MCF 10A (cell line): ENCODE results near the gene EFCC1. TPM values are rescaled to one million over a fixed set of nuclear protein-coding genes. Genes with fewer than 3 reads are reported as not detected.

ENCODE experiments used
- BruUV-seq: library from RNA; stranded (reverse); fragments of 400-500 nt; replicated peaks from 2 replicates; lab custom pipeline; 2021; lab: Mats Ljungman, UMichigan
- CTCF ChIA-PET: fragments of 300-600 bp; sonication (Branson Sonifier 250); formaldehyde crosslinking; extraction: SDS; loops from one replicate; lab custom pipeline; 2021; ENCODE audit warnings: antibody characterized with exemption, inconsistent platforms; lab: Yijun Ruan, JAX
- POLR2A ChIA-PET: fragments of 300-600, 350-650 bp; sonication (Branson Sonifier 250); formaldehyde crosslinking; extraction: SDS; loops from one replicate; lab custom pipeline; 2020; ENCODE audit warnings: antibody characterized with exemption, inconsistent platforms; lab: Yijun Ruan, JAX
- DNase-seq: peaks from one replicate; pipeline ENCODE4 v3.0.0-alpha.2; 2018; ENCODE audit not compliant: unreplicated experiment
- H3K27ac Mint-ChIP-seq: one replicate; pipeline ENCODE4 v1.8.0; 2022; ENCODE audit warnings: mild to moderate bottlenecking, low read depth, mixed read lengths; ENCODE audit not compliant: unreplicated experiment
- H3K27me3 Mint-ChIP-seq: one replicate; pipeline ENCODE4 v1.8.0; 2022; ENCODE audit warnings: mixed read lengths; ENCODE audit not compliant: insufficient read depth, unreplicated experiment
- H3K36me3 Mint-ChIP-seq: one replicate; pipeline ENCODE4 v1.8.0; 2022; ENCODE audit warnings: mild to moderate bottlenecking, moderate library complexity, mixed read lengths; ENCODE audit not compliant: insufficient read depth, unreplicated experiment
- H3K4me1 Mint-ChIP-seq: one replicate; pipeline ENCODE4 v1.8.0; 2022; ENCODE audit warnings: mixed read lengths; ENCODE audit not compliant: insufficient read depth, unreplicated experiment
- H3K4me3 Mint-ChIP-seq: one replicate; pipeline ENCODE4 v1.8.0; 2022; ENCODE audit warnings: mild to moderate bottlenecking, moderate library complexity, mixed read lengths; ENCODE audit not compliant: unreplicated experiment
- H3K9me3 Mint-ChIP-seq: one replicate; pipeline ENCODE4 v1.8.0; 2022; ENCODE audit warnings: mixed read lengths; ENCODE audit not compliant: unreplicated experiment
- CTCF ChIP-seq: fragments of 200-600 bp; IDR thresholded peaks from one replicate; pipeline ENCODE4 v1.8.0; 2022; ENCODE audit warnings: antibody characterized with exemption, mild to moderate bottlenecking; ENCODE audit not compliant: unreplicated experiment
- intact Hi-C: fragments of 100-400 bp; cut with micrococcal nuclease; formaldehyde crosslinking; loops from 2 replicates; pipeline ENCODE4 v1.14.1; 2022
- total RNA-seq: library from RNA; stranded (reverse); gene quantifications from 2 replicates; pipeline ENCODE4 v1.2.3, GENCODE V29; 2022

EFCC1 gene
- total RNA-seq, 1 experiment from 2014 or later = not detected

DNA sequence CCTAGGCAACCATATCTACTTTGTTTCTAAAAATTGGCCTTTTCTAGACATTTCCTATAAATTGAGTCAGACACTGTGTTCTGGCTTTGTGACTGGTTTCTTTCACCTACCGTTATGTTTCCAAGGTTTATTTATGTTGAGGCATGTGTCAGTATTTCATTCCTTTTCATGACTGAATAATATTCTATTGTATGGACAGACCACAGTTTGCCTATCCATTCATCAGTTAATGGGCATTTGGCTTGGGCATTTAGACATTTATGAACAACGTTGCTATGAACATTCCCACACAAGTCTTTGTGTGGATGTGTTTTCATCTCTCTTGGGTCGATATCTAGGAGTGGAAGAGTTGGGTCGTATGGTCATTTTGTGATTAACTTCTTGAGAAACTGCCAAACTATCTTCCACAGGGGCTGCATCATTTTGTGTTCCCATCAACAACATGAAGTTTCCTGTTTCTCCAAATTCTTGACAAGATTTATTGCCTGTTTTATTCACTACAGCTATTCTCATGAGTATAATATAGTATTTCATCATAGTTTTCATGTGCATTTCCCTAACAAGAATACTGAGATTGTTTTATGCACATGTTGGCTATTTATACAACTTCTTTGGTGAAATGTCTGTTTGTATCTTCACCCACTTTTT, 3.5 kb upstream of the EFCC1 start:
- no peaks in the 10 kb centered on the region for H3K4me1 Mint-ChIP-seq
- no peak overlapping the region for H3K27ac Mint-ChIP-seq
- ChIA-PET POLR2A (no interaction called here), CTCF (interaction anchor here (1.1 to 2.0 kb wide), 3 partner anchors 10 to 27 kb away, joined by 3 to 11 read pairs (median 5); no protein-coding TSS in a partner anchor)
- no peaks in the 10 kb centered on the region for H3K36me3 Mint-ChIP-seq
- no TSS peak for BruUV-seq
- no peaks in the 10 kb centered on the region for H3K9me3 Mint-ChIP-seq
- intact Hi-C loops = no loop called here
- TF ChIP-seq CTCF = no peak
- no peak for DNase-seq
- H3K27me3 Mint-ChIP-seq = peaks cover 30% of the 10 kb centered on the region
- no peak overlapping the region for H3K4me3 Mint-ChIP-seq

DNA sequence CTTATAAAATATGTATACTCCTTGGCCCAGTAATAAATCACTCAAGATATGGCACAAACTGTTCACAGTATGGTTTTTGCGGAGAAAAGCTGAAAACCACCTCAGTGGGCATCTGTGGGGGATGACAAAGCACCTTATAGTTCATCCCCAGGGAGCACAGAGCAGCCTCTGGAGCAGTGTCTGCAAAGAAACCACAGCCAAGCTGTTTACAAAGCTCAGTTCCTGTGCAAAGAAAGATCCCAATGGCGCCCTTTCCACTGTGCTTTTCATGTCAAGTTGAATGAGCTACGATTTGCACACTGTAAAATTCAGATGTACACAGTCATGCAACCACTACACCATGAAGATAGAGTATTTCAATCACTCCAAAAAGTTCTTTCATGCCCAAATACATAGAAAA, 2.5 kb upstream of the EFCC1 start:
- H3K27ac Mint-ChIP-seq = no peak overlapping the region
- H3K36me3 Mint-ChIP-seq = no peaks in the 10 kb centered on the region
- intact Hi-C loops = no loop called here
- BruUV-seq = no TSS peak
- TF ChIP-seq CTCF = no peak
- peaks cover 39% of the 10 kb centered on the region for H3K27me3 Mint-ChIP-seq
- DNase-seq = no peak
- CTCF ChIA-PET = interaction anchor here (1.1 to 2.0 kb wide), 2 partner anchors 10 to 28 kb away, joined by 5 to 11 read pairs; no protein-coding TSS in a partner anchor
- H3K9me3 Mint-ChIP-seq = no peaks in the 10 kb centered on the region
- H3K4me1 Mint-ChIP-seq = no peaks in the 10 kb centered on the region
- POLR2A ChIA-PET = interaction anchor here (0.6 kb wide), 1 partner anchor 112 kb away, joined by 3 read pairs; no protein-coding TSS in a partner anchor
- no peak overlapping the region for H3K4me3 Mint-ChIP-seq

GRCh38 chr3:128999102-128999501, 2.0 kb upstream of the EFCC1 start:
- H3K27ac Mint-ChIP-seq = no peak overlapping the region
- no peaks in the 10 kb centered on the region for H3K9me3 Mint-ChIP-seq
- ChIA-PET CTCF (interaction anchor here (1.1 to 2.0 kb wide), 2 partner anchors 10 to 29 kb away, joined by 5 to 11 read pairs; no protein-coding TSS in a partner anchor), POLR2A (interaction anchor here (0.6 kb wide), 1 partner anchor 717 kb away, joined by 3 read pairs; no protein-coding TSS in a partner anchor)
- DNase-seq = no peak
- BruUV-seq = no TSS peak
- no peaks in the 10 kb centered on the region for H3K4me1 Mint-ChIP-seq
- intact Hi-C loops = no loop called here
- no peaks in the 10 kb centered on the region for H3K36me3 Mint-ChIP-seq
- TF ChIP-seq CTCF = no peak
- no peak overlapping the region for H3K4me3 Mint-ChIP-seq
- peaks cover 45% of the 10 kb centered on the region for H3K27me3 Mint-ChIP-seq

- no peak overlapping the region for H3K4me3 Mint-ChIP-seq
- no TSS peak for BruUV-seq
- no peak overlapping the region for H3K27ac Mint-ChIP-seq
- POLR2A ChIA-PET = no interaction called here
- peaks cover 56% of the 10 kb centered on the region for H3K27me3 Mint-ChIP-seq
- no peaks in the 10 kb centered on the region for H3K4me1 Mint-ChIP-seq
- no peaks in the 10 kb centered on the region for H3K36me3 Mint-ChIP-seq
- no peaks in the 10 kb centered on the region for H3K9me3 Mint-ChIP-seq
- no peak for DNase-seq
- no peak for TF ChIP-seq CTCF
- intact Hi-C loops = no loop called here
- CTCF ChIA-PET = no interaction called here
Observed at GRCh38 chr3:129000742-129001100, 383 bp upstream of the EFCC1 start.
